ENCODE measurements around the gene TM7SF3.

TM7SF3 gene

GRCh38 chr12:27014859-27015729, 910 bp upstream of the TM7SF3 start:
- DNase-seq: no peak

DNA sequence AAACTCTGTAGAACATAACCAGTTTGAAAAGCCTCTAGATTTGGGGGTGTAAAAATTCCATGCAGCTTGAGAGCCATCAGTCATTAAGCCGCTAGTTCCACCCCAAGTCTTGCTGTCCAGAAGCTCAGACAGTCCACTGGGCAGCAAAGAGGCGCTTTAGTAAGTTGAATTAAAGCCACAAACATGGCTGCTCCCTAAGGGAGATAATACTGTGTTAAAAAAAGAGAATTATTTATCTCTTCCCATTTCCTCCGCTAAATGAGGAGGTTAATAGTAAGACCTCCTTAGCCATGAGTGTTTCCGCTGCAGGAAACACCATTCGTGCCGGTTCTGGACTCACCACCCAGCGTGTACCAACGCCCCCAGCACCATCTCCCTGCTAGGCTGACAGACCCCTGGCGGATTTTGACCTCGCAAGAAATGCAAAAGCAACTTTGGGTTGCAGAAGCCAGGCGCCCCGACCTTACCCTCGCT, 536 bp downstream of the TM7SF3 start:
- DNase-seq: no peak

DNA sequence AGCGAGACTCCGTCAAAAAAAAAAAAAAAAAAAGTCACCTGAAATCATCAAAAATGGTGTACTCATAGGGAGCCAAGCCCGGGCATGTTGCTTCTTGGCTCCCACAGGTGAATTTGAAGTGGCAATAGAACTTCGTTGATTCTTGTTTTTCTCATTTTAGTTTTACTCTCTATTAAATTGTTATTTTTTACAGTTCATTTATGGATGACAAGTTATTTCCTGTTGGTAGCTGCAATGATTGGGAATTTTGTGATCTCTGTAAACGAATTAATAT, 1.3 kb downstream of the TM7SF3 start:
- no peak for DNase-seq

GRCh38 chr12:27012239-27012981, 1.8 kb downstream of the TM7SF3 start:
- no peak for DNase-seq

- no peak for DNase-seq
These were observed 4.3 kb downstream of the TM7SF3 start for GRCh38 chr12:27009881-27010301.

DNA sequence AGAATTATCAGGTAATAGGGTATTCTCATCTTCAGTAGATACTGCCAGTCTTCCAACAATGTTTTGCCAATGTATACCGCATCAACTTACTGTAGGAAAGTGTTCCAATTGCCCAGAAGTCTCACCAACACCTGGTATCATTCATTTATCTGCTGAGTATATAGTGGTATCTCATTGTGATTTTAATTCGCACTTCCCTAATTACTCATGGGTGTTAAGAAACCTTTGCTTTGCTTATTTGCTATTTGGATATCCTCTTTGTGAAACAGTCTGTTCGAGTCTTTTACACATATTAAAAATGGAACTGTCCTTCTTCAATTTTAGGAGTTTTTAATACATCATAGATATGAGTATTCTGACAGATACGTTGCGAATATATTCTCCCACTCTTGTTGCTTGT, 6.1 kb downstream of the TM7SF3 start:
- DNase-seq: no peak

GRCh38 chr12:27006797-27007467, 7.3 kb downstream of the TM7SF3 start:
- DNase-seq: no peak

- DNase-seq: no peak
These were observed 8.7 kb downstream of the TM7SF3 start for GRCh38 chr12:27005495-27005894.

GRCh38 chr12:27003421-27004381, 10.5 kb downstream of the TM7SF3 start:
- DNase-seq: no peak

DNA sequence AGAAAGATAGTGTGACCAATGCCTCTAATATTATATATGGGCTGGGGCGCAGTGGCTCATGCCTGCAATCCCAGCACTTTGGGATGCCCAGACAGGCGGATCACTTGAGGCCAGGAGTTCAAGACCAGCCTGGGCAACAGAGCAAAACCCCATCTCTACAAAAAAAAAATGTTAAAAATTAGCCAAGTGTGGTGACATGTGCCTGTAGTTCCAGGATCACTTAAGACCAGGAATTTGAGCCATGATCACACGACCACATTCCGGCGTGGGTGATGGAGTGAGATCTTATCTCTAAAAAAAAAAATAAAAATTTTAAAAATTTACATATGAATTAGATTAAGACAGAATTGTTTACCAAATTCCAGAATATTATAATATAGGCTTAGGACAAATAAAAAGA, 12.0 kb downstream of the TM7SF3 start:
- no peak for DNase-seq

DNA sequence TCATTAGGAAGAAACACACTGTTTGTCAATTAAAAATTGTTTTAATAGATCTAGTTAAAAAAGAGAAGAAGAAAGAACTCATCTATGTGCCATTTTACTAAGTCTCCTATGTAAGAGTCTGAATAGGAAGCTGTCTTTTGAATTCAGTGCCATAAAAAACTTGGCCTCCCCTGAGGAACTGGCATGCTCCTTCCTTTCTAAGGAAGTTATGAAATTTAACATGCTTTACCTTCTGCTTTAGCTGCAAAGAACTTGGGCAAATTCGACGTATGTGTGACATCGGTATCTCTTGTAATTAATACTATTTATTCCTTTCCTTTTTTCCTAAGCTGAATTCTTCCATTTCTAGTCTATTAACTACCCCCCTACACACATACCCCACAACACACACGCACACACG, 12.5 kb downstream of the TM7SF3 start:
- no peak for DNase-seq

DNA sequence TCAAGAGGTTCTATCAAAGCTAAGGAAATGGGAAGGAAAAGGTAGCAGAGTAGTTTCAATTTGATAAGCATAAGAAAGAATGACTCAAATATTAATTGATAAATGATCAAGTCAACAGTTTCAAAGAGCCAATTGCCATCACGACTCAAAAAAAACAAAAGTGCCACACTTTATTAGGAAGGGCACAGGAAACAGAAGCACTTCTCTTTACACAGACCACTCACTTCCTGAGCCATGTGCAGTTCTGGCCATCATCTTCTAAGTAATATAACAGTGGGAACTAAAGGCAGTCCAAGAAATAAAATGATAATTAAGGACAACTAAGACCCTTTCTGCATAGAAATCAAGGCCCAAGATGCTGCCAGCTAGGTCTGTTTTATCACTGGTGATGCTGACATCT, 13.2 kb downstream of the TM7SF3 start:
- DNase-seq: no peak

GRCh38 chr12:26997003-26997402, 17.2 kb downstream of the TM7SF3 start:
- no peak for DNase-seq

GRCh38 chr12:26995706-26996105, 18.5 kb downstream of the TM7SF3 start:
- DNase-seq: no peak

DNA sequence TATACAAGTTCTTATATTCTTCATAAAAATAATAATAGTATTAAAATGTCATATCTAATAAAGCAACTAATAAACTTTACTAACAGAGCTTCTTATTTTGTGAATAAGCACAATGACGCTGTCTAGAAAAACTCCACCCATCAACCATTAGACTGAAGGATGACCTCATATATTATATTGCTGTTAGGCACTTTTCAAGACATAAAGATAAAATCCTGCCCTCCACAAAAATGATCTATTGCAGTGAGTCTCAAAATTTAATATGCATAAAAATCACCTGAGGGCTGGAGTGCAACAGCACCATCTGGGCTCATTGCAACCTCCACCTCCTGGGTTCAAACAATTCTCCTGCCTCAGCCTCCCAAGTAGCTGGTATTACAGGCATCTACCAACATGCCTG, 20.1 kb downstream of the TM7SF3 start:
- no peak for DNase-seq

- no peak for DNase-seq
These were observed 22.4 kb downstream of the TM7SF3 start for GRCh38 chr12:26991826-26992225.

DNA sequence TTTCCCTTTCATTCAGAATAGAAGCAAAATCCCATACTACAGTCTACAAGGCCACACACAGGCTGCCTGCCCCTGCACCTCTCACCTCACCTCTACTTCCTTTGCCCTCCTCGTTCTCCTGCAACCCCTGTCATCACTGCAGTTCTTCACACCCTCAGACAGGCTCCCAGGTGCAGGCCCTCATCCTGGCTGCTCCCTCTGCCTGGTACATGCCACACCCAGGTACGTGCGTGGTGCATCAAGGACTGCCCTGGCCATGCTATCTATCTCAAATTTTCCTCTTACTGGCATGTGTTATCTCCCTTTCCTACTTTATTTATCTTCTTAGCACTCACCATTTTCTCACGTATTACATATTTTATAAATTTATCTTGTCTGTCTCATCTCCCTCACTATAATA, 24.3 kb downstream of the TM7SF3 start:
- no peak for DNase-seq

GRCh38 chr12:26988703-26989102, 25.5 kb downstream of the TM7SF3 start:
- DNase-seq: no peak

GRCh38 chr12:26987634-26988424, 26.4 kb downstream of the TM7SF3 start:
- DNase-seq: no peak

GRCh38 chr12:26982866-26983265, 31.3 kb downstream of the TM7SF3 start:
- DNase-seq: no peak

DNA sequence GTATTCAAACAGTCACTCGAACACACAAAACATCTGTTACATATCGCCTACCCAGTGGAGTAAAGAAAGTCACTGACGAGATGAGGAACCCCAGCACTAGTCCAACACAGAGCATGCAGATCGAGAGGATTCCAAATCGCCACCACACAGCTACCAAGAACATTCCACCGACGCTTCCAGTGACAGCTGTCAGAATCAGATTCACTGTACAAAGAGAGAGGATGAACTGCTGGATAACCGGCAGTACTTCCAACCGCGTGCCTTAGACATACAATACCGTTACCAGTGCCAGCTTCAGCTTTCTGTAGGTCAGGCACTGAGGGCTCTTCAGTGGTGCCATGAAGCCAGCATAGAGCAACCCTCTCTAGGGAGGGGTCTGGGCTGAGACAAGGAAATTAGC, 34.5 kb downstream of the TM7SF3 start:
- DNase-seq: no peak

- no peak for DNase-seq
These were observed 35.4 kb downstream of the TM7SF3 start for GRCh38 chr12:26978801-26979200.

Data from activated gamma-delta T cell (primary cell).